ENCODE measurements around the gene STK24. TPM values are rescaled to one million over a fixed set of nuclear protein-coding genes. Genes with fewer than 3 reads are reported as not detected.

STK24 gene
- total RNA-seq, 3 donors from 2014 or later, result 190 to 210 (median 204) TPM

DNA sequence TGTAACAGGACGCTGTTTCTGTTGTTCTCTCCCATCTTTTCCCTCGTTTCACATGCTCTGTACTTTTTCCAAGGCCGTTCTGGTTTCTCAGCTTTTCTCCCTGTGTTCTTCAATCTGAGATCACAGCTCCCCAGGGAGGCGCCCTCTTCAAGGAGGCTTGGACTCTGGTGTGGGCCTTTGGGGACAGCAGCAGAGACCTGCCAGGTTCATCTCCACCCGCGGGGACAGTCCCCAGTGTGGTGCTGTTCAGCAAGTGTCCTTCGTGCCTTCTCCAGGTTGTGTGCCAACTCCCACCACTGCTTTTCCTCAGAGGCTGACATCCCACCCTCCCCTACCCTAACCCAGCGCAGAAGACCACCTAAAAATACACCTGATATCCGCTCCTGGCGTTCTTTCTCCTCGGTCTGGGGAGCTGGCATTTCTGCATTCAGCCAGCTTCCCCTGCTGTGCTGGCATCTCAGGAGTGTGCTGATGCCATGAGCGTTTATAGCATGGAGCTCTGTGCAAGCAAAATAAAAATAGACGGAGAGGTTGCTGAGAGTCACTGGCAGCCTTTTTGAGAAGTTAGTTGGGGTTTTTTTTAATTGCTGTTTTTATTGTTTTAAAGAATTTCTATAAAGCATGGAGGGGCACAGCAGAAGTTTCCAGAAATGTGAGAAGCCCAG is 149.4 kb downstream of the STK24 start:
- ATAC-seq (no peak), DNase-seq (no peak)
- Histone ChIP-seq H3K4me3 (no peak overlapping the region), H3K9me3 (no peaks in the 10 kb centered on the region), H3K4me1 (ENCODE audit: low read depth) (no peaks in the 10 kb centered on the region), H3K36me3 (ENCODE audit: low read depth) (no peaks in the 10 kb centered on the region)
- intact Hi-C loops (cut with DNase I, micrococcal nuclease), result no loop called here
- TF ChIP-seq, protein P1, sequence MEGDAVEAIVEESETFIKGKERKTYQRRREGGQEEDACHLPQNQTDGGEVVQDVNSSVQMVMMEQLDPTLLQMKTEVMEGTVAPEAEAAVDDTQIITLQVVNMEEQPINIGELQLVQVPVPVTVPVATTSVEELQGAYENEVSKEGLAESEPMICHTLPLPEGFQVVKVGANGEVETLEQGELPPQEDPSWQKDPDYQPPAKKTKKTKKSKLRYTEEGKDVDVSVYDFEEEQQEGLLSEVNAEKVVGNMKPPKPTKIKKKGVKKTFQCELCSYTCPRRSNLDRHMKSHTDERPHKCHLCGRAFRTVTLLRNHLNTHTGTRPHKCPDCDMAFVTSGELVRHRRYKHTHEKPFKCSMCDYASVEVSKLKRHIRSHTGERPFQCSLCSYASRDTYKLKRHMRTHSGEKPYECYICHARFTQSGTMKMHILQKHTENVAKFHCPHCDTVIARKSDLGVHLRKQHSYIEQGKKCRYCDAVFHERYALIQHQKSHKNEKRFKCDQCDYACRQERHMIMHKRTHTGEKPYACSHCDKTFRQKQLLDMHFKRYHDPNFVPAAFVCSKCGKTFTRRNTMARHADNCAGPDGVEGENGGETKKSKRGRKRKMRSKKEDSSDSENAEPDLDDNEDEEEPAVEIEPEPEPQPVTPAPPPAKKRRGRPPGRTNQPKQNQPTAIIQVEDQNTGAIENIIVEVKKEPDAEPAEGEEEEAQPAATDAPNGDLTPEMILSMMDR (IDR thresholded peaks at IDR 0.05), result no peak

DNA sequence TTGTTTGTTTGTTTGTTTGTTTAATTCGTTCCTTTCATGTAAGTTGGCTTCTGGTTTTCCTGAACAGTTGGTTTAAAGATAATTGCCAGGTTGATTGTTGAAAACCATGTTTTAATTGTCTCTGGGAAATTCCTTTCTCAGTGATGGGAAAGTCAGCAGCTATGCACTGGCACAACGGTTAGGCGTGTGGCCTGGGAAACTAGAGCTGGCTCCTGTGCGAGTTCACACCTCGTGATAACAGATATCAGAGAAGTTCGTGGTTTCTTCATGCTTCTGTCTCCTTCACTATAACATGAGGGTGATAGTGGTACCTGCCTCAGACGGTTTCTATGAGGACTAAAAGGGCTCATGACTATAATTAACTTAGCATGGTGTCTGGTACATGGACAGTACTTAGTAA is 153.5 kb downstream of the STK24 start:
- TF ChIP-seq, protein P1 (IDR thresholded peaks at IDR 0.05), result no peak
- H3K36me3 ChIP-seq (ENCODE audit: low read depth), result no peaks in the 10 kb centered on the region
- no peaks in the 10 kb centered on the region for H3K4me1 ChIP-seq (ENCODE audit: low read depth)
- no peaks in the 10 kb centered on the region for H3K9me3 ChIP-seq
- DNase-seq (no peak), ATAC-seq (no peak)
- no peak overlapping the region for H3K4me3 ChIP-seq
- intact Hi-C loops (cut with DNase I, micrococcal nuclease), result no loop called here

DNA sequence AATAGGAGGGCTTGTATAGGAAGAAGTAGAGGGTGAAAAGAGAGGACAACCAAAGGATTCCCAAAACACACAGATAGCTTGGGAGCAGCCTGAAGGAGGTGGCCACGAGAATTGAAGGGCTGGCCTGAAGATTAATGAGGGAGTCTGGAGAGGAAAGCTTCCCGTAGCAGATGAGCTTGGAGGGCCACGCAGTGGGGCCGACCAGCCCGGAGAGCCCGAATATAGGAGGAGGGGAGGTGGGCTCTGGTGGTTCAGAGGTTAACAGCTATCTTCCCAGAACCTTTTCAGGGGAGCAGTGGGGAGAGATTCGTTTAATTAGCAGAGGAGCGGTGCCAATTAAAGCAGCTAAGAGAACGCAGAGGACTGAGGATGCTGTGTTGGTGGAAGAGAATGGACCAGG is 154.9 kb downstream of the STK24 start:
- intact Hi-C loops (cut with DNase I, micrococcal nuclease), result no loop called here
- Histone ChIP-seq H3K36me3 (ENCODE audit: low read depth) (no peaks in the 10 kb centered on the region), H3K4me3 (no peak overlapping the region), H3K9me3 (no peaks in the 10 kb centered on the region), H3K4me1 (ENCODE audit: low read depth) (peaks cover 1% of the 10 kb centered on the region)
- TF ChIP-seq, protein P1 (IDR thresholded peaks at IDR 0.05), result no peak
- DNase-seq (no peak), ATAC-seq (no peak)

DNA sequence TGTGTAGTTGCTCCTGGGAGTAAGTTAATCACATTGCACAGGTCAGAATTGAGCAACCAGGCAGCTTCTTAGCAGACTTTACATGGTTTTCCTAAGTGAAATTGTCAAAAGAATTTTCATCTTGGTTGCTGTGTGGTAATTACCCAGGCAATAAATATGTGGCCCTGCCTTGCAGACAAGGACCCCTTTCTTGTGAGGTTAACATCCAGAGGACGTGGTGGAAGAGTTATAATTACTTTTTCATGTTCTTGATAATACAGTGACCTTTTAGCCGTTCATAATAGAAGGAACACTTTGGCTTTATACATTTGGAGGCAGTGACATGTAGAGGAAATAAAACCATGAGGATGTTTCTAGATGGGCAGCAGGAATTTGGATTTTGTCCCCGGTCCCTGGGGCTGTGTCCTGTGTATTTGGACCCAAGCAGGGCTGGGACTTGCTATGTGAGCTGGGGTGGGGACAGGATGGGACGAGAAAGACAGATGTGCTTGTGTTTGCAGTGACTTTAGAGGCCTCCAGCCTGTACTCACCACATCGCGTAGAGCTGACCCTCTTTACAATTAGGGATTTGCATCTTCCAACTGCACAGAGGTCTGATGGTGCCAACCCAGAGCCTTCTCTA is 156.2 kb downstream of the STK24 start:
- intact Hi-C loops (cut with DNase I, micrococcal nuclease), result no loop called here
- ATAC-seq, result no peak
- no peaks in the 10 kb centered on the region for H3K36me3 ChIP-seq (ENCODE audit: low read depth)
- TF ChIP-seq, protein P1 (IDR thresholded peaks at IDR 0.05), result no peak
- no peak for DNase-seq
- H3K4me1 ChIP-seq (ENCODE audit: low read depth), result peaks cover 9% of the 10 kb centered on the region
- H3K9me3 ChIP-seq, result no peaks in the 10 kb centered on the region
- no peak overlapping the region for H3K4me3 ChIP-seq

DNA sequence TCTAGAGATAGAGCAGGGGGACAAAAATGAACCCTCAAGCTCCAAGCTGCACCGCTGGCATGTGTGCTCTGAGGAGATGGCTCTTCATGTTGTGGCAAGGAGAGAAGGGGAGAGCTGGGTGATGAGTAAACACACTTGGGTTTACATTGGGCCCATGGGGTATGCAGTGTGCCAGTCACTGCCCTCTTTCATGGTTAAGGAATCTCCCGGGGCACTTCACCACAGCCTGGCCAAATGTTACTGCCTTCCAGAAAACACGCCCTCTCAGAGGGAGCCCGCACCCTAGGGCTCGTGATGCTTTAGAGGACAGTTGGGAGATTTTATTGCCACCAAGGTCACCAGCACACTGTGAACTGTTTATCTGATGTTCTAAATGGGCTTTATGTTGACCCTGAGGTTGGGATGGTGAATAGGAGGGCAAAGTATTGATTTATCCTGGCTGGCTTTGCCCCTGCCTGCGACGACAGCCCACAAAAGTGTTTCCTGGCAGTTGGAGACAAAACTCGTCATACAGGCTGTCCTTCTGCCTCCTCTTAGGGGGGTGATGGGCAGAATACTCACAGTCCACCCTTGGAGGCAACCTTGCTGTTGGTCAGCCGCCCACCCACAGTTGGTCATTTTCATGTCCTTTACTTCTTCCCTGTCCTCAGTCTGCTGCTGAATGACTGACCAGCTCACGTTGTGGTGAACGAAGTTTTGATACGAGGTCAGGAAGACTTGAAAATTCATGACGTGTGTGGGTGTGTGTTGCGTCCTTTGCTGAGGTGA is 156.9 kb downstream of the STK24 start:
- no peak for DNase-seq
- TF ChIP-seq, protein P1 (IDR thresholded peaks at IDR 0.05), result no peak
- ATAC-seq, result no peak
- H3K36me3 ChIP-seq (ENCODE audit: low read depth), result no peaks in the 10 kb centered on the region
- intact Hi-C loops (cut with DNase I, micrococcal nuclease), result no loop called here
- H3K4me3 ChIP-seq, result no peak overlapping the region
- no peaks in the 10 kb centered on the region for H3K9me3 ChIP-seq
- H3K4me1 ChIP-seq (ENCODE audit: low read depth), result peaks cover 9% of the 10 kb centered on the region
